ENCODE data around the gene SNX22. TPM values are rescaled to one million over a fixed set of nuclear protein-coding genes. Genes with fewer than 3 reads are reported as not detected.

SNX22 gene
- total and polyA plus RNA-seq, 4 donors = 2.2 to 37.4 (median 3.1) TPM

- no peak overlapping the region for H3K9ac ChIP-seq (ENCODE audit: low read depth in 1 of 2, low read length in 2 of 2)
- no peak overlapping the region for H3K27ac ChIP-seq (ENCODE audit: low read depth in 1 of 2, low read length in 2 of 2)
- no peaks in the 10 kb centered on the region for H3K27me3 ChIP-seq (ENCODE audit: control insufficient read depth in 4 of 4, insufficient read depth in 4 of 4, low read length in 3 of 4)
- H3K4me1 ChIP-seq (ENCODE audit: control insufficient read depth in 4 of 4, insufficient read depth in 4 of 4, low read length in 3 of 4) = peaks cover 6 to 23% (median 13%) of the 10 kb centered on the region in 4 donors
- H3K9me3 ChIP-seq (ENCODE audit: control insufficient read depth in 4 of 4, low read length in 3 of 4) = no peaks in the 10 kb centered on the region
- no peak for DNase-seq (ENCODE audit: low spot score)
- TF ChIP-seq GABPA (IDR thresholded peaks at IDR 0.05 in 1 of 2, conservative IDR thresholded peaks at IDR 0.05 in 1 of 2) (no peak), YY1 (IDR thresholded peaks at IDR 0.05) (no peak), HNF4A (conservative IDR thresholded peaks at IDR 0.05) (no peak), SP1 (IDR thresholded peaks at IDR 0.05) (no peak), TAF1 (conservative IDR thresholded peaks at IDR 0.05) (no peak), CTCF (IDR thresholded peaks at IDR 0.05; ENCODE audit: low read depth, low read length, missing input control) (no peak), RAD21 (IDR thresholded peaks at IDR 0.05) (no peak), HNF4G (IDR thresholded peaks at IDR 0.05) (no peak), EGR1 (IDR thresholded peaks at IDR 0.05; ENCODE audit: low read depth in 2 of 2) (no peak), NR2F2 (IDR thresholded peaks at IDR 0.05) (no peak), FOXA1 (IDR thresholded peaks at IDR 0.05) (no peak), FOXA2 (IDR thresholded peaks at IDR 0.05) (no peak), JUND (IDR thresholded peaks at IDR 0.05) (no peak), RXRA (IDR thresholded peaks at IDR 0.05) (no peak)
- TF ChIP-seq, protein P1, sequence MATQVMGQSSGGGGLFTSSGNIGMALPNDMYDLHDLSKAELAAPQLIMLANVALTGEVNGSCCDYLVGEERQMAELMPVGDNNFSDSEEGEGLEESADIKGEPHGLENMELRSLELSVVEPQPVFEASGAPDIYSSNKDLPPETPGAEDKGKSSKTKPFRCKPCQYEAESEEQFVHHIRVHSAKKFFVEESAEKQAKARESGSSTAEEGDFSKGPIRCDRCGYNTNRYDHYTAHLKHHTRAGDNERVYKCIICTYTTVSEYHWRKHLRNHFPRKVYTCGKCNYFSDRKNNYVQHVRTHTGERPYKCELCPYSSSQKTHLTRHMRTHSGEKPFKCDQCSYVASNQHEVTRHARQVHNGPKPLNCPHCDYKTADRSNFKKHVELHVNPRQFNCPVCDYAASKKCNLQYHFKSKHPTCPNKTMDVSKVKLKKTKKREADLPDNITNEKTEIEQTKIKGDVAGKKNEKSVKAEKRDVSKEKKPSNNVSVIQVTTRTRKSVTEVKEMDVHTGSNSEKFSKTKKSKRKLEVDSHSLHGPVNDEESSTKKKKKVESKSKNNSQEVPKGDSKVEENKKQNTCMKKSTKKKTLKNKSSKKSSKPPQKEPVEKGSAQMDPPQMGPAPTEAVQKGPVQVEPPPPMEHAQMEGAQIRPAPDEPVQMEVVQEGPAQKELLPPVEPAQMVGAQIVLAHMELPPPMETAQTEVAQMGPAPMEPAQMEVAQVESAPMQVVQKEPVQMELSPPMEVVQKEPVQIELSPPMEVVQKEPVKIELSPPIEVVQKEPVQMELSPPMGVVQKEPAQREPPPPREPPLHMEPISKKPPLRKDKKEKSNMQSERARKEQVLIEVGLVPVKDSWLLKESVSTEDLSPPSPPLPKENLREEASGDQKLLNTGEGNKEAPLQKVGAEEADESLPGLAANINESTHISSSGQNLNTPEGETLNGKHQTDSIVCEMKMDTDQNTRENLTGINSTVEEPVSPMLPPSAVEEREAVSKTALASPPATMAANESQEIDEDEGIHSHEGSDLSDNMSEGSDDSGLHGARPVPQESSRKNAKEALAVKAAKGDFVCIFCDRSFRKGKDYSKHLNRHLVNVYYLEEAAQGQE (IDR thresholded peaks at IDR 0.05) = no peak
- TF ChIP-seq, protein P2, sequence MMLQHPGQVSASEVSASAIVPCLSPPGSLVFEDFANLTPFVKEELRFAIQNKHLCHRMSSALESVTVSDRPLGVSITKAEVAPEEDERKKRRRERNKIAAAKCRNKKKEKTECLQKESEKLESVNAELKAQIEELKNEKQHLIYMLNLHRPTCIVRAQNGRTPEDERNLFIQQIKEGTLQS (IDR thresholded peaks at IDR 0.05) = no peak
- TF ChIP-seq, protein P3, sequence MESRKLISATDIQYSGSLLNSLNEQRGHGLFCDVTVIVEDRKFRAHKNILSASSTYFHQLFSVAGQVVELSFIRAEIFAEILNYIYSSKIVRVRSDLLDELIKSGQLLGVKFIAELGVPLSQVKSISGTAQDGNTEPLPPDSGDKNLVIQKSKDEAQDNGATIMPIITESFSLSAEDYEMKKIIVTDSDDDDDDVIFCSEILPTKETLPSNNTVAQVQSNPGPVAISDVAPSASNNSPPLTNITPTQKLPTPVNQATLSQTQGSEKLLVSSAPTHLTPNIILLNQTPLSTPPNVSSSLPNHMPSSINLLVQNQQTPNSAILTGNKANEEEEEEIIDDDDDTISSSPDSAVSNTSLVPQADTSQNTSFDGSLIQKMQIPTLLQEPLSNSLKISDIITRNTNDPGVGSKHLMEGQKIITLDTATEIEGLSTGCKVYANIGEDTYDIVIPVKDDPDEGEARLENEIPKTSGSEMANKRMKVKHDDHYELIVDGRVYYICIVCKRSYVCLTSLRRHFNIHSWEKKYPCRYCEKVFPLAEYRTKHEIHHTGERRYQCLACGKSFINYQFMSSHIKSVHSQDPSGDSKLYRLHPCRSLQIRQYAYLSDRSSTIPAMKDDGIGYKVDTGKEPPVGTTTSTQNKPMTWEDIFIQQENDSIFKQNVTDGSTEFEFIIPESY (IDR thresholded peaks at IDR 0.05) = no peak
- TF ChIP-seq, protein P4, sequence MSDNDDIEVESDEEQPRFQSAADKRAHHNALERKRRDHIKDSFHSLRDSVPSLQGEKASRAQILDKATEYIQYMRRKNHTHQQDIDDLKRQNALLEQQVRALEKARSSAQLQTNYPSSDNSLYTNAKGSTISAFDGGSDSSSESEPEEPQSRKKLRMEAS (IDR thresholded peaks at IDR 0.05) = no peak
- 96% methylated on average over 5 of the region's 5 CpGs for WGBS
- H3K4me3 ChIP-seq (ENCODE audit: low read depth in 1 of 3, low read length in 3 of 3) = no peak overlapping the region
- peaks cover 9 to 68% (median 58%) of the 10 kb centered on the region in 4 donors for H3K36me3 ChIP-seq (ENCODE audit: control insufficient read depth in 4 of 4, insufficient read depth in 3 of 4, low read depth in 1 of 4, low read length in 3 of 4)
Measured at GRCh38 chr15:64117759-64118487, 33.6 kb upstream of the SNX22 start.

Measured in liver (tissue), 9 donors.